GM21447 (cell line): Measurements from ENCODE around the gene KANK4.

ENCODE experiments used
- ATAC-seq: cut with Tn5 transposase; IDR thresholded peaks from one replicate; pipeline ENCODE4 v1.9.1; 2021; ENCODE audit not compliant: unreplicated experiment

Gene KANK4

GRCh38 chr1:62337706-62338631 is 18.7 kb upstream of the KANK4 start:
- no peak for ATAC-seq

- no peak for ATAC-seq
Observed at GRCh38 chr1:62336995-62337705, 17.9 kb upstream of the KANK4 start.

GRCh38 chr1:62336638-62336994 is 17.4 kb upstream of the KANK4 start:
- ATAC-seq, result no peak

- no peak for ATAC-seq
Observed at GRCh38 chr1:62335656-62336055, 16.4 kb upstream of the KANK4 start.

- ATAC-seq, result no peak
Observed at GRCh38 chr1:62334434-62334985, 15.3 kb upstream of the KANK4 start.

GRCh38 chr1:62333441-62333840 is 14.2 kb upstream of the KANK4 start:
- no peak for ATAC-seq

- no peak for ATAC-seq
Observed at GRCh38 chr1:62327360-62328055, 8.3 kb upstream of the KANK4 start.

GRCh38 chr1:62325681-62326080 is 6.4 kb upstream of the KANK4 start:
- ATAC-seq, result no peak

- no peak for ATAC-seq
Observed at GRCh38 chr1:62325081-62325480, 5.8 kb upstream of the KANK4 start.

GRCh38 chr1:62321446-62321845 is 2.2 kb upstream of the KANK4 start:
- ATAC-seq, result no peak

- no peak for ATAC-seq
Observed at GRCh38 chr1:62318320-62318755, 896 bp downstream of the KANK4 start.

- no peak for ATAC-seq
Observed at GRCh38 chr1:62317021-62317768, 2.0 kb downstream of the KANK4 start.

- no peak for ATAC-seq
Observed at GRCh38 chr1:62316135-62316534, 3.1 kb downstream of the KANK4 start.

- no peak for ATAC-seq
Observed at GRCh38 chr1:62315387-62315786, 3.8 kb downstream of the KANK4 start.

- no peak for ATAC-seq
Observed at GRCh38 chr1:62314454-62315350, 4.5 kb downstream of the KANK4 start.

- no peak for ATAC-seq
Observed at GRCh38 chr1:62312698-62313097, 6.5 kb downstream of the KANK4 start.

- no peak for ATAC-seq
Observed at GRCh38 chr1:62311473-62311943, 7.7 kb downstream of the KANK4 start.

GRCh38 chr1:62309906-62310305 is 9.3 kb downstream of the KANK4 start:
- no peak for ATAC-seq

GRCh38 chr1:62308606-62309005 is 10.6 kb downstream of the KANK4 start:
- ATAC-seq, result no peak
